GM23338 (cell line): ENCODE results near the gene TMX2. TPM values are rescaled to one million over a fixed set of nuclear protein-coding genes. Genes with fewer than 3 reads are reported as not detected.

ENCODE experiments used
- CTCF ChIP-seq, 2 experiments: fragments of 200-600 bp in 1 of 2; sonication (generic) in 1 of 2; conservative IDR thresholded peaks; 2 replicates each; pipeline versions ENCODE4 v1.5.1 to v1.6.1; 2016 to 2017; ENCODE audit warnings: antibody characterized with exemption in 2 of 2, low read depth in 2 of 2, mild to moderate bottlenecking in 2 of 2, moderate library complexity in 1 of 2
- polyA plus RNA-seq: library from polyadenylated mRNA; unstranded; fragments of >200 nt; fragmentation: Nextera tagmentation; extraction: Ambion mirVana; gene quantifications from 2 replicates; pipeline ENCODE4 v1.2.1, GENCODE V29; 2016
- small RNA-seq: library from RNA; depleted of rRNA; stranded (forward); fragments of <200 nt; gene quantifications from one replicate; pipeline ENCODE3, GENCODE V24; 2014; ENCODE audit warnings: low replicate concordance
- total RNA-seq: library from RNA; depleted of rRNA; stranded (reverse); fragments of >200 nt; shearing (Covaris generic); gene quantifications from 2 replicates; pipeline ENCODE4 v1.2.3, GENCODE V29; 2014; rRNA removed

TMX2 gene
- total and polyA plus RNA-seq, 2 experiments from 2014 or later = 59.2 to 69.3 TPM

- TF ChIP-seq CTCF (conservative IDR thresholded peaks at IDR 0.05; ENCODE audit: low read depth in 2 of 2) = no peak
Measured at GRCh38 chr11:57788703-57789088, 76.3 kb downstream of the TMX2 start (continued).

Small RNA genes within 50 kb of the gene (small RNA-seq; reads per million reads assigned to genes)
- not detected for gene TMX2-CTNND1

Other genes with a start within 250 kb of the TMX2 start
- 49.7 and 49.8 TPM in 2 replicates for gene SLC43A1, start 196.9 kb upstream of the TMX2 start, total RNA-seq
- 19.6 and 19.7 TPM in 2 replicates for gene SLC43A1, start 196.9 kb upstream of the TMX2 start, polyA plus RNA-seq
- 59.1 and 75.8 TPM in 2 replicates for gene TIMM10, start 181.8 kb upstream of the TMX2 start, total RNA-seq
- gene TIMM10, start 181.8 kb upstream of the TMX2 start, polyA plus RNA-seq = 193 and 194 TPM in 2 replicates
- 0.31 TPM in 1 of 2 replicates, not detected in the other for gene SMTNL1, start 175.0 kb upstream of the TMX2 start, total RNA-seq
- 0.14 and 0.70 TPM in 2 replicates for gene SMTNL1, start 175.0 kb upstream of the TMX2 start, polyA plus RNA-seq
- 42.2 and 52.0 TPM in 2 replicates for gene UBE2L6, start 144.9 kb upstream of the TMX2 start, total RNA-seq
- gene UBE2L6, start 144.9 kb upstream of the TMX2 start, polyA plus RNA-seq = 46.0 and 46.5 TPM in 2 replicates
- gene SERPING1, start 114.9 kb upstream of the TMX2 start, total RNA-seq = 40.8 and 42.3 TPM in 2 replicates
- gene SERPING1, start 114.9 kb upstream of the TMX2 start, polyA plus RNA-seq = 49.8 and 54.7 TPM in 2 replicates
- gene YPEL4, start 62.7 kb upstream of the TMX2 start, total RNA-seq = 0.82 TPM in 1 of 2 replicates, not detected in the other
- gene YPEL4, start 62.7 kb upstream of the TMX2 start, polyA plus RNA-seq = 1.1 and 1.2 TPM in 2 replicates
- 25.2 and 25.4 TPM in 2 replicates for gene CLP1, start 54.8 kb upstream of the TMX2 start, total RNA-seq
- 14.4 and 16.8 TPM in 2 replicates for gene CLP1, start 54.8 kb upstream of the TMX2 start, polyA plus RNA-seq
- gene ZDHHC5, start 44.5 kb upstream of the TMX2 start, total RNA-seq = 35.7 and 42.3 TPM in 2 replicates
- gene ZDHHC5, start 44.5 kb upstream of the TMX2 start, polyA plus RNA-seq = 15.7 and 16.9 TPM in 2 replicates
- gene MED19, start 378 bp upstream of the TMX2 start, total RNA-seq = 15.2 and 17.7 TPM in 2 replicates
- gene MED19, start 378 bp upstream of the TMX2 start, polyA plus RNA-seq = 64.2 and 64.9 TPM in 2 replicates
- 282 and 311 TPM in 2 replicates for gene SELENOH, start 28.9 kb downstream of the TMX2 start, total RNA-seq
- 363 and 379 TPM in 2 replicates for gene SELENOH, start 28.9 kb downstream of the TMX2 start, polyA plus RNA-seq
- 0.08 TPM in 1 of 2 replicates, not detected in the other for gene BTBD18, start 39.2 kb downstream of the TMX2 start, total RNA-seq
- gene BTBD18, start 39.2 kb downstream of the TMX2 start, polyA plus RNA-seq = 0.29 and 0.31 TPM in 2 replicates
- gene CTNND1, start 49.2 kb downstream of the TMX2 start, total RNA-seq = 136 and 148 TPM in 2 replicates
- gene CTNND1, start 49.2 kb downstream of the TMX2 start, polyA plus RNA-seq = 37.0 and 39.1 TPM in 2 replicates